GDM1 (cell line): ENCODE results near the gene SH3BP4.

ENCODE experiments used
- DNase-seq: peaks from one replicate; lab custom pipeline; 2025; lab: John Stamatoyannopoulos, UW

SH3BP4 gene

DNA sequence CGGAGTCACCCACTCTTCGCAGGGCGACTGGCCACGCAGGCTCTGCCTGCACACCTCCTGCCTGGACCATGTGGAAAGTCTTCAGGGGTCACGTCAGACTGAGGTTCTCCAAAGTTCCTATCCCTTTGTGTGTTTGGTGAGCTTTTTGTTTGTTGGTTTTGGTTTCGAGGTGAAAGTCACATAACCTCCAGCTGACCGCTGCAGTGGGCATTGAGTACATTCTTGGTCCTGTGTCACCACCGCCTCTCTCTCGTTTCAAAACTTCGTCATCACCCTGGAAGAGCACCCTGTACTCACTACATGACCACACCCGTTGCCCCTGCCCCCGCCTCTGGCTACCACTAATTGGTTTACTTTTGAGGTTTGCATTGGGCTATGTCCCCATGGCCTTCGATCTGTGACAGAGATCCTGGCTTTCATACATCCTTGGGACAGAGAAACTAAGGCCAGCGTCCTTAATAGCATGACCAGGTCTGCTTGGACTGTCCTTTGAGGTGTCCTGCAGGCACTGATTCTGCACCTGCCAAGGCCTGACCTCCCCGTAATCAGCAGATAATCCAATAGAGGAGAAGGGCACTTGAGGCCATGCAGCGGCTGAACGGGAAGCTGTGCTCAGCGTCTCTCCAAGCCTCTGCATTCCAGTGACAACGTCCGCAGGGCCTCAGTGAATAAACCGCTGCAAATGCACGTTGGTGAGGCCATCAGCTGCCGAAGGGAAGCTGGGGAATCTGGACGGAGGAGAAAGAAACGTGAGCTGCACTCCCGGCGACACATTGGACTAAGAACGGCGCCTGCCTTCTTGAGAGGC is 46.8 kb downstream of the SH3BP4 start:
- DNase-seq = no peak

- DNase-seq = no peak
Measured at GRCh38 chr2:234999740-235000425, 48.1 kb downstream of the SH3BP4 start.

- DNase-seq = no peak
Measured at GRCh38 chr2:235000426-235001236, 48.8 kb downstream of the SH3BP4 start.

- DNase-seq = no peak
Measured at GRCh38 chr2:235001237-235002133, 49.7 kb downstream of the SH3BP4 start.

DNA sequence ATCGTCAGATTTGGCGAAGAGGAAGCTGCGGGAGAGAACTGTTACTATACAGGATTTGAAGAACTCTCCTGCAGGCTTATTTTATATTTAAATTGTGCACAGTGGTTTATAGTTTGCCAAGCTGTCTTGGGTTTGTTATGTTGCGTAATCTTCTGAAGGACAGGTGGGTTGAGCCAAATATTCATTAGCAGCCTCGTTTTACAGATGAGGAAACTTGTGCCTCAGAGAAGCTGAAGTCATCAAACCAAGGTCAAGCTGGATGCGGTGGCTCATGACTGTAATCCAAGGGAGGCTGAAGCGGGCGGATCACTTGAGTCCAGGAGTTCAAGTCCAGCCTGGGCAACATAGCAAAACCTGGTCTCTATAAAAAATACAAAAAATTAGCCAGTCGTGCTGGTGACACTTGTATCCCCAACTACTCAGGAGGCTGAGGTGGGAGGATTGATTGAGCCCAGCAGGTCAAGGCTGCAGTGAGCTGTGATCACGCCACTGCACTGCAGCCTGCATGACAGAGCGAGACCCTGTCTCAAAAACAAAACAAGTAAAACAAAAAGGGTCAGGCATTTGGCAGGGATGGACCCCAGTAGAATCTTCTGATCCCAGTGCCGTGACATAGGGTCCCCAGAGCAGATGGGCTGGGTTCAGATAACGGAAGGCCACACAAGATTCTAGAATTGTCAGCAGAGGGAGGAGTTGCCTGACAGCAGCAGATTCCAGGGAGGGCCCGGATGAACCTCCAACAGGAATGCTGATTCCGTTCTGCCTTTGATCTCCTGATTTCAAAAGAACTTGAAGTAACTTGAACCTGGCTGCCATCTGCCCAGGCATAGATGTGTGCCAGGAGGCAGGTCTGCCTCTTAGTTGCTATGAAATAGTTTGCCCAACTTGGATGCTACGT is 50.6 kb downstream of the SH3BP4 start:
- DNase-seq = no peak

GRCh38 chr2:235003096-235003775 is 51.4 kb downstream of the SH3BP4 start:
- no peak for DNase-seq

DNA sequence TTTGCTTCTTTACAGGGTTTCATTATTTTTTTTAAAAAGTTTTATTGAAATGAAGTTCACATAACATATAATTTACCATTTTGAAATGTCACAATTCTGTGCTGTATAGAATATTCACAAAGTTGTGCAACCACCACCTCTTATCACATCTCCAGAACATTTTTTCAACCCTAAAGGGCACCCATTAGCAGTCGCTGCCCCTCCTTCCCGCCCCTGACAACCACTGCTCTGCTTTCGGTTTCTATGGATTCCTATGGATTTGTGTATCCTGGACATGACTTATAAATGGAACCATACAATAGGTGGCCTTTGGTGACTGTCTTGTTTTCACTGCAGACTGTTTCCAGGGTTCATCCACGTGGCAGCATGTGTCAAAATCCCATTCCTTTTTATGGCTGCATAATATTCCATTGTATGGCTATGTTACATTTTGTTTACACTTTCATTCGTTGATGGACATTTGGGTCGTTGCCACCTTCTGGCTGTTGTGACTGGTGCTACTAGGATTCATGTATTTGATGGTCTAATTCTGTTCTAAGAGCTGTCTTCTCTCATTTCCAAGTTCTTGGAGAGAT is 52.6 kb downstream of the SH3BP4 start:
- no peak for DNase-seq

GRCh38 chr2:235005023-235005422 is 53.2 kb downstream of the SH3BP4 start:
- no peak for DNase-seq

DNA sequence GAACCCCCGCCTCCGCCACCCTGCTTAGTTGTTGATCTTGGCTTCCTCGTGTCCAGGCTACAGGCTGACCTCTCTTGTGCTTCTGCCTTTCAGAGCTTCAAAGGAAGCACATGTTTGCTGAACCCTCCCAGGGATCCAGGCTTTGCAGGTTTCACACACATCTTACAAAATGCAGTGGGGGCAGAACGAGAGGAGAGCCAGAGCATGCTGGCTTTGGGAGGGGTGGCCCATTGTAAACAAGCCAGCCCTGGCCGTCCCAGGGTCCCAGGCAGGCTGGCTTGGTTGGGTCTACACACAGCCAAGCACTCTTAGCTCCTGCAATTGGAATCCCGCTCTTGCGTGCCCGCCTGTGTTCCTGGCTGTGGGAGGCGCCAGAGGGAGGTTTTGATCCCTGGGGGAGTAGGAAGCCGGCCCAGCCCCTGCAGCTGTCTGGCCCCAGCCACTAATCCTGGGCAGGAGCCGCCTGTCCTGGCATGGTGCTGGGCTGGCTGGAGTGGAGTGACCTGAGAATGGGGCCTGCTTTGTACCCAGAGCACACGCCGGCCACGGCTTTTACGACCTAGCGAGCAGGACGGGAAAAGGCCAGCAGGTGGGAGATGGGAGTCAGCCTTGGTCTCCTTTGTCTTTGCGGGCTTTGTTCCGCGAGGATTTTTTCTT is 53.9 kb downstream of the SH3BP4 start:
- no peak for DNase-seq

GRCh38 chr2:235006461-235006860 is 54.6 kb downstream of the SH3BP4 start:
- DNase-seq = no peak

GRCh38 chr2:235006986-235007385 is 55.2 kb downstream of the SH3BP4 start:
- DNase-seq = no peak

DNA sequence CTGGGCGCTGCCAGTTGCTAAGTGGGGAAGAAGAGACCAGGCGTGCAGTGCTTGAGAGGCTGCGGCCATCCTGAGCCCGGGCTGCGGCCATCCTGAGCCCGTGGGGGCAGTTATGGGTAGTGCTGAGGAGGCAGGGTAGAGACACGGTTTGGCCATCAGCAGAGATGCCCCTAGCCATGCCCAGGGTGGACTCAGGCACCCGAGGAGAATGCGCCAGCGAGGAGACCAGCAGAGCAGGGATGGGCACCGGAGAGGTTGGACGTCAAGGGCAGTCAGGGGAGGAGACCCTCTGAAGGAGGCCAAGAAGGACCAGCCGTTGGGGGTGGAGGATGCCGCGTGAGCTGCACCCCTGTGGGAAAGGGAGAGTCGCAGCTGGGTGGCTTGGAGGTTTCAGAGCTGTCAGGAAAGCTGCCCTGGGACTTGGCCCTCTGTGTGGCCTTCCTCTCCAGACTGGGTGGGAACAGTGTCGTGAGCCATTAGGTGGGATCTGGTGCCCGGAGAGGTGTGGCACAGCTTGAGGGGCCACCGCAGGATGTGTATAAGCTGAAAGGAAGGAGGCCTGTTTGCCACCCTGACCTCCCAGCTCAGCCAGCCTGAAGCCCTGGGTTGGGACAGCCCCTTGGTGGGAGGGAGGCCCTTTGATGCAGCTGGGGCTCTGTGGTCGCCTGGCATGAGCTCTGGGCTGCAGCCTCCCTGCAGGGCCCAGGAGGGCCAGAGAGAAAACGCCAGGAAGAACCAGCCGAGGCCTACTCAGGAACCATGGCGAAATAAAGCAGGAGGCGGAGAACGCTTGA is 56.0 kb downstream of the SH3BP4 start:
- no peak for DNase-seq

DNA sequence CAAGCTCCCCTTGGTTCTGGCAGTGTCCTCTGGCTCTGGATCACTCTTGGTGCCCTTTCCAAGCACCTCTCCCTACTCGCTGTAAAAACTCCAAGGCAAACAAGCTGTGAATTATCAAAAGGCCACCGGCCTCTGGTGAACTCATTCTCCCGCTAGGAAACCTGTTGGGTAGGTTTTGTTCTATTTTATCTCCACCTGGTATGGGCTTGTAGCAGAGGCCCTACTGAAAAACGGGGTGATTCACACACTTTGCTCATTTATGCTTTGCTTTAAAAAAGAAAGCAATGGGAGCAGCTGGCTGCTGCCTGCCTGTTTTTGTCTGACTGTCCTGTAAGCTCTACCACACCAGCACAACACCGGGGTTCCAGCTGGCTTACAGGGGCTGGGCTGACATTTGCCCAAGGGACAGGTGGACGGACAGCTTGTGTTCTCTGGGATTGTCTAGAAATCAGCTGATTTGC is 56.8 kb downstream of the SH3BP4 start:
- DNase-seq = no peak

DNA sequence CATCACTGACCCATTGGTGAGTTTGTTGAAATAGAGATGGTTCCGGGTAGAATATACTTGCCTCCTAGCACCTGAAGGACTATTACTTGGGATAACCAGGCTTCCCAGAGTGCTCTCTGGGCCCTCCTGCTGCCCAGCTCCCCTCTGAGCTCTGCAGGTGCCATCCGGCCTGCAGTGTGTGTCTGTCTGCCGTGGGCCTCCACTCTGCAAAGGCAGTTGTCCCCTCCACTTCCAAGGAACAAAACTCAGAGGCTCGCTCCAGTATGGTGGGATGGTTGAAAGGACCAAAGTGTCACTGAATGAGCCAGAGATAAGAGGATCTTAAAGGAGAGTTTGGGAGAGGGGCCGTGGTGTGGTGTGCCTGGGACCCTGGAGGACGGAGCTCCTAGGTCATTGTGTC is 57.3 kb downstream of the SH3BP4 start:
- no peak for DNase-seq

DNA sequence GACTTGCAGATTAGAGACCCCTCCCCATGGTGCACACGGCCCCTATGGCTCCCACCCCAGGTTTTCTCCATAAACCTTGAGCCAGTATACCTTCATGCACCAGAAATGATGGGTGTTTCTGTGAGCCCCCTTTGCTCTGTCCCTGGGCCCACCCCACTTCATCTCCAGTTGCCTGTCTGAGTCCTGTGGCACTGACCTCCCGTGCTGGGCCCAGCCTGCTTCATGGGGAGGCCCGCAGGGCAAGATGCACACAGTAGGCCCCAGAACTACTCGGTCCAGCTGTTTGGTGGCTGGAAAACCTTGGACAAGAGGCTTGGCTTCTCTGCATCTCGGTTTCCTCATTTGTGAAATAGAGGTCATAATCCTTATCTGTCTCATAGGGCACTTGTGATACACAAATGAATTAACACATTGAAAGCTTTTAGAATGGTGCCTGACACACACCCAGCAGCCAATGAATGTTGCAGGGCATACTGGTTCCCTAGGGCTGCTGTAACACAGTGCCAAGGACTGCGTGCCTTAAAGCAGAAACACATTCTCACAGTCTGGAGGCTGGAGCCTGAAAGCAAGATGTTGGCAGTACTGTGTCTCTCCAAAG is 58.4 kb downstream of the SH3BP4 start:
- no peak for DNase-seq

GRCh38 chr2:235011607-235011928 is 59.8 kb downstream of the SH3BP4 start:
- DNase-seq = no peak

DNA sequence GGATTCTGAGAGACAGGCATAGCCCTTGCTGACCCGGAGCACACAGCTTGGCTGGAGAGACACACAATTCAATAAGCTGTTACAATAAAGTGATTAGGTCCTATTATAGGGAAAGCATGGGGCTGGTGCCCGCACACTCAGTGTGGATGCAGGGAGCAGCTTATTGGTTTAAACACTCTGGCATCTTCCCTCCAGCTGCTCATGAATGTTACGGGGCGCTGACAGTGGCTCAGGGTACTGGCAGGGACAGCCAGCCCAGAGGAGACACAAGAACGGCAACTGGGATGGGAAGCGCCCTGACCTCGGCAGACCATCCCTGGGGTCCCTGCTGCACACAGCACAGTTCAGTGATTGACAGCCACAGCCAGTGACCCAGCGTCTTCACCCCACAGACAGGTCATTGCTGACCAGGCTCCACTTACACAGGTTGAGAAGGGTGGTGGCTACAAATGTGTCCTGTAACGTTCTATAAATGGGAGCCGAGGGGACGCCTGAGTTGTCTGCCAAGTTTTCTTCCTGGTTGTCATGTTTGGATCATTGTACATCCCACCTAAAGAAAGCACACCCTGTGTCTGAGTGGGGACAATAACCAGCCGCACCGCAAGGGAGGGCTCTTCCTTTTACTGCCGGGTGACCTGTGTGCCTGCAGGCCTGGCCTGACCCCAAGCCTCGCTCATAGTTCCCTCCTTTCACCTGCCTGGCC is 60.3 kb downstream of the SH3BP4 start:
- DNase-seq = no peak
